Adipose tissue (tissue), 3 donors: ENCODE measurements around the gene TEX29. TPM values are rescaled to one million over a fixed set of nuclear protein-coding genes. Genes with fewer than 3 reads are reported as not detected.

Source experiments
- H3K27ac ChIP-seq: one replicate; pipeline ENCODE4 v1.5.1; 2013; ENCODE audit warnings: low read depth, low read length
- WGBS, 3 donors: extraction: QIAGEN DNeasy Blood & Tissue Kit; methylation state at CpG; one replicate each; pipeline ENCODE4 v1.1.7; 2013; 5-methylcytosine and 5-hydroxymethylcytosine counted together
- polyA plus RNA-seq, 3 donors: library from polyadenylated mRNA; stranded (reverse); fragments of 200-250 nt; gene quantifications; one replicate each; pipeline ENCODE4 v1.2.3, GENCODE V29; 2013
- donor health status: healthy with polysubstance abuse.
- donor health status: Bipolar disorder and iron deficiency.
- donor health status: healthy.

Gene TEX29
- polyA plus RNA-seq, 3 donors = 0.25 to 1.2 (median 0.43) TPM

DNA sequence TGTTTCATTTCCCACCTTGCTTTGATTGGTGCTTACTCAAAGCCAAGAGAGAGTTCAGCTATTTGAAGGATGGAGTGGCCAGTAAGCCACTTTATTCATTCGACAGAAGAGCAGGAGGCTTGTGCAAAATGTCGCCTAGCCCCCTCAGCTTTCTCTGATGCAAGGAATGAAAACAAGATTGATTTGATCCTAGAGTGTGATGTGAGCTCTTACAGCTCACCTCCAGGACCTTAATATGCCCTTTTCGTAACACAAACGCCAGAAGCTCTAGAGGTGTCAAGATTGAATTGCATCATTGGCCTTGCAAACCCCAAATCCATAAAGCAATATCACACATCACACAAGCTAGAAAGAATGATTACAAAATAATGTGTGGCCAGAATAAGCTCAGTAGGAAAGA lies 36.4 kb downstream of the TEX29 start:
- WGBS, 3 donors = 61 to 76% (median 75%) methylated on average over 4 of the region's 4 CpGs
- H3K27ac ChIP-seq = no peak overlapping the region

DNA sequence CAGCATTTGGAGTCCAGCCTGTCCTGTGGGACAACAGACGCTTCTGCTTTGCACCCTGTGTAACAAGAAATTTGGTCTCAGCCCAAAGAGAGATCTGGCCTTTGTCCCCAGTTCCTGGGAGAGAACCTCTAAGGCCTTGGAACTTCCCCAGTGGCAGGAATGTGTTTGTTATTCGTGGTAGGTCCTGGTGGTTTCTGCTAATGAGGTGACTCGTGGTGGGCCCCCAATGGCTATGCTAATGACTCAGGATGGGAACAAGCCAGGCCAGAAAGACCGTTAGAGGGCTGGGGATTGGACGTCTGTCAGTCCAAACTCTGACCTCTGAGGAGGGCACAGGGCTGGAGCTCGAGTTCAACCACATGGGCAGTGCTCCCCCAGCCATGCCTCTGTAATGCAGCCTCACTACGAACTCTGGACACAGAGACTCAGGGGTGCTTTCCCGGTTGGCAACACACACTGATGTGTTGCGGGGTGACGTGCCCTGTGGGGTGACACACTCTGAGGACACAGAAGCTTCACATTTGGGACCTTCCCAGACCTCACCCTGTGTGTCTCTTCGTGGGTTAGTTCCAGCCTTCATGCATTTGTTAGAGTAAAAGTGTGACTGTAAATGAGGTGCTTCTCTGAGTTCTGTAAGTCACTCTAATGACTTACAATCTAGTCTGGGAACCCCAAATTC lies 38.9 kb downstream of the TEX29 start:
- H3K27ac ChIP-seq = no peak overlapping the region
- 54 to 60% (median 59%) methylated on average over 11 of the region's 11 CpGs for WGBS, 3 donors

- no peak overlapping the region for H3K27ac ChIP-seq
- WGBS, 3 donors = 70 to 79% (median 73%) methylated on average over 7 of the region's 7 CpGs
Measured at GRCh38 chr13:111359930-111360329, 39.5 kb downstream of the TEX29 start.

DNA sequence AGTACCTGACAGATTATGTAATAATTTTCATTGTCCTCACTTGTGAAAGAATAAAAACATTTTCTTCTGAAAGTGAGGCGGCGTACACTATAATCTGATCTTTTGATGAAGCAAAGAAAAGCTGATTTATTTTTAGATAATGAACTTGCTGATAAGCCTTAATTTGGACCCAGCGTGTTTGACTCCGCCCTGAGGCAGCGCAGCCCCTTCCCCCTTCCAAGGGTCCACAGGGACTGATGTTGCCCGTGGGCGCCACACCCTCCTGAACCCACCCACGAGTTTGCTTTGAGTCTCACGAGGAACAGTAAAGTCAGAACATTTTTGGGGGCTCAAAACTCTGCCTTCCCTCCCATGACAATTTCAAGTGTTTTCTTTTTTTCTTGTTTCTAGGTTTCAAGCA lies 40.0 kb downstream of the TEX29 start:
- H3K27ac ChIP-seq = no peak overlapping the region
- WGBS, 3 donors = 67 to 79% (median 79%) methylated on average over 9 of the region's 9 CpGs

- no peak overlapping the region for H3K27ac ChIP-seq
- WGBS, 3 donors = 72 to 82% (median 81%) methylated on average over 20 of the region's 20 CpGs
Measured at GRCh38 chr13:111361046-111361872, 40.8 kb downstream of the TEX29 start.

- 64 to 71% (median 68%) methylated on average over 11 of the region's 11 CpGs for WGBS, 3 donors
- no peak overlapping the region for H3K27ac ChIP-seq
Measured at GRCh38 chr13:111361873-111362648, 41.6 kb downstream of the TEX29 start.

- WGBS, 3 donors = 70 to 82% (median 73%) methylated on average over 12 of the region's 12 CpGs
- H3K27ac ChIP-seq = no peak overlapping the region
Measured at GRCh38 chr13:111363121-111363520, 42.7 kb downstream of the TEX29 start.

- no peak overlapping the region for H3K27ac ChIP-seq
- WGBS, 3 donors = 76 to 83% (median 80%) methylated on average over 7 of the region's 7 CpGs
Measured at GRCh38 chr13:111363591-111363990, 43.1 kb downstream of the TEX29 start.

DNA sequence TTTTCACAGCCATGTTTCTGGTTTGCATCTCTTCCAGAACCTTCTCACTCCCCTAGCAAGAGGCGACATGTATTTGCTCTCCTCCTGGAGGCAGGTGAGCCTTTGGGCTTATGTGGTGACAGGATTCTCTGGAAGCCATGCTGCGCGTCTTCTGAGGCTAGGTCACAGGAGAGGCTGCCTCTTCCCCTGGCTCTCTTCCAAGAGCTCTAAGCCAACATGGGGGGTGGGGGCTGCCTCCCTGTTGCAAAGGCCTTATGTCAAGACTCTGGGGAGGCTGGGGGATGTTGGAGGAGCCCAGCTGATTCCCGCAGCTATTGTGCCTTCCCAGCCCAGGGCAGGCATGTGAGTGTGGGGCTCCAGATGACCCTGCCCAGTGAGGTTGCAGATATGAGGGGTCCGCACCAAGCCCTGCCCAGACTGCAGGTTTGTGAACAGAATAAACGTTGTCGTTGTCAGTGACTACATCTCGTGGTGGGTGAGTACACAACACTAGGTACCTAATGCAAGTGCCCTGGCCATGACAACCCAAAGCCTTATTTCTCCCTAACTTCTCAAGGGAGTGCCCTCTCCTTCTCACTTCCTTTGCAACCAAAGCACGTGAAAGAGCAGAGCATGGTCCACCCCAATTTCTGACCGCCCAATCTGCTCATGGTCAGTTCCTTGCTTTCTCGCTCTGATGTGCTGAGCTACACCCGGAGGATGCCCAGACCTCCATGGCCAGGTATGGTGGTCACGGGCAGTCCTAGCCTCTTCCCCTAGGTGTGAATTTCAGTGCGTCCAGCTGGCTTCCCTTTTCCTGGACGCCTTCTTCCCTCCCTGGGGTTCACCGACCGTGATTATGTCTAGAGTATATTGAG lies 44.9 kb downstream of the TEX29 start:
- WGBS, 3 donors = 81 to 83% (median 82%) methylated on average over 17 of the region's 17 CpGs
- no peak overlapping the region for H3K27ac ChIP-seq

DNA sequence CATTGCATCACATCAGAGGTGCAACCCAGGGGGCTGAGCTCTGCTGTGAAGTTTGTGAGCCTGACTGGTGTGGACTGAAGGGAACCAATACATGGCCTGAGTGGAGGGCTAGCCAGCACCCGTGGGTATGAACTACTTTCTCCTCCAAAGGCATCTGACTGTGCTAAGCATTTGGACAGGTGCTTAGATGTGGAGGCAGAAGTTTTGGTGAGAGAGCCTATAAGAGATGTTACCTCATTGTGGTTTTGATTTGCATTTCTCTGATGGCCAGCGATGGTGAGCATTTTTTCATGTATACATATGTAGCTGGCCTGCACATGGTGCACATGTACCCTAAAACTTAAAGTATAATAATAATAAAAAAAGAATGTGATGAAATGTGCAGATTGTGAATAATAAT lies 46.9 kb downstream of the TEX29 start:
- no peak overlapping the region for H3K27ac ChIP-seq
- WGBS, 3 donors = 70 to 81% (median 77%) methylated on average over 2 of the region's 2 CpGs

DNA sequence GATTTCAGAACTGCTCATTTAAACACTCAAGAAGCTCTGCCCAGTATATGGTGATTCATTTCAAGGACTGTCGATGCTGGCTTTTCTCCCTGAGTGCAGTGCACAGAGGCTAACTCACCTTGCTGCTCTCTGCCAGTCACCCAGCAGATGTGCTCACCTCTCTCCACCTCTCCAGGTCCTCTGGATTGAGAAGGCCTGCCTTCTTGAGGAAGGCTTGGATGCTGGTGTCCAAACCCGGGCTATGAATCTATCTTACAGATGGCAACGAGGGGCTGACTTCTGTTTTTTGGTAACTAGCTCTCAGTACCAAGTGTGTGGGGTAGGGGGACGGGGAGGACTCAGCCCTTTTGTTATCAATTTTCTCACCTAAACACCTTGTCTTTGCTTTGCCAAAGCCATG lies 47.6 kb downstream of the TEX29 start:
- 86 to 90% (median 86%) methylated on average over 4 of the region's 4 CpGs for WGBS, 3 donors
- no peak overlapping the region for H3K27ac ChIP-seq

DNA sequence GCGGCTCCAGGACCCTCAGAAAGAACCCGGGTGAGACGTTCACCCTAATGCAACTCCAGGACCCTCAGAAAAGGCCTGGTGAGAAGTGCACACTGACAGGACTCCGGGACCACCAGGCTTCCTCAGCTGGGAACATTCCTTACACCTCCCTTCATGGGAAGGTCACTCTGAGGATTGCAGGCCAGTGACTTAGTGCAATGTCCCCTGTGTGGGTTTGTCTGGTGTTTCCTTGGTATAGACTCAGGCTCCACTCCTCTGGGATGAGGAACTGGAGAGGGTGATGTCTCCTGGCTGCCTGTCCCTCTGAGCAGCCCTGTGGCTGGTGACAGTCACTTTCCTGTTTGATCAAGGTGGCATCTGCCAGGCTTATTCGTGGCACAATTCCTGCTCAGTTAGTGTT lies 49.7 kb downstream of the TEX29 start:
- H3K27ac ChIP-seq = no peak overlapping the region
- 75 to 94% (median 92%) methylated on average over 5 of the region's 5 CpGs for WGBS, 3 donors

GRCh38 chr13:111370570-111371535 lies 50.4 kb downstream of the TEX29 start:
- no peak overlapping the region for H3K27ac ChIP-seq
- WGBS, 3 donors = 80 to 81% (median 81%) methylated on average over 29 of the region's 29 CpGs

GRCh38 chr13:111371720-111372119 lies 51.3 kb downstream of the TEX29 start:
- 67 to 74% (median 73%) methylated on average over 7 of the region's 7 CpGs for WGBS, 3 donors

DNA sequence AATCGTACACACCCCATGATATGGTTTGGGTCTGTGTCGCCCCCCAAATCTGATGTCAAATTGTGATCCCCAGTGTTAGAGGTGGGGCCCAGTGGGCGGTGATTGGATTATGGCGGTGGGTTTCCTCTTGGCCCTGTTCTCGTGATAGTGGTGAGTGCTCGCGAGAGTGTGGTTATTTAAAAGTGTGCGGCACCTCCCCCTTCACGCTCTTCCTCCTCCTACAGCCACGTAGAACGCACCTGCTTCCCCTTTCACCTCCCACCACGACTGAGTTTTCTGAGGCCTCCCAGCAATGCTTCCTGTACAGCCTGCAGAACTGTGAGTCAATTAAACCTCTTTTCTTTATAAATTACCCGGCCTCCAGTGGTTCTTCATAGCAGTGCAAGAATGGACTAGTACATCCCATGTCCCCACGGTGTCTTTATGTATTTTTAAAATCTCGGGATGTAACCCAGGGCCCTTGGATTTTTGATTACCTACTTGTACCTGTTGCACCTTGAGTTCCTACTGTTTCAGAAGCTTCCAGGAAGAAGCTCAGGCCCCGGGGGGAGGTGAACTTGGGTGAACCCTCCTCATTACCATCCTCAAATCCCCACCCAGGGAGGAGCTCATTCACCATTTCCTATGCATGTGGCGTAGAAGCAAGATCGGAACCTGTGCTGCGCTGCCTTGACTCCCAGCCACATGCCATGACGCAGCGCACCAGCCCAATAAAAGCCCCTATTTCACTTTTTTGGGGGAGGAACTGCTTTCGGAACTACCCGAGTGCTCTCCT lies 52.4 kb downstream of the TEX29 start:
- 74 to 83% (median 78%) methylated on average over 23 of the region's 23 CpGs for WGBS, 3 donors
- H3K27ac ChIP-seq = no peak overlapping the region

More at GRCh38 chr13:111371720-111372119, 51.3 kb downstream of the TEX29 start:
- H3K27ac ChIP-seq = no peak overlapping the region

GRCh38 chr13:111373486-111373885 lies 53.0 kb downstream of the TEX29 start:
- whole genome bisulfite sequencing, 3 donors = 80 to 88% (median 87%) methylated on average over 6 of the region's 6 CpGs
- no peak overlapping the region for H3K27ac ChIP-seq
